ENCODE data around the gene PPP1R26.

- TF ChIP-seq CTCF (IDR thresholded peaks at IDR 0.05): no peak
- no peak for TF ChIP-seq POLR2AphosphoS5 (IDR thresholded peaks at IDR 0.05)
Observed at GRCh38 chr9:135524130-135524861, 44.7 kb downstream of the PPP1R26 start.

All from stomach (tissue), 4 donors.